GM18498 (cell line): ENCODE results near the gene SLC7A11.

Experiments used
- ATAC-seq: cut with Tn5 transposase; IDR thresholded peaks from one replicate; pipeline ENCODE4 v1.9.1; 2021; ENCODE audit warnings: mild to moderate bottlenecking, moderate library complexity; ENCODE audit not compliant: unreplicated experiment

Gene SLC7A11

DNA sequence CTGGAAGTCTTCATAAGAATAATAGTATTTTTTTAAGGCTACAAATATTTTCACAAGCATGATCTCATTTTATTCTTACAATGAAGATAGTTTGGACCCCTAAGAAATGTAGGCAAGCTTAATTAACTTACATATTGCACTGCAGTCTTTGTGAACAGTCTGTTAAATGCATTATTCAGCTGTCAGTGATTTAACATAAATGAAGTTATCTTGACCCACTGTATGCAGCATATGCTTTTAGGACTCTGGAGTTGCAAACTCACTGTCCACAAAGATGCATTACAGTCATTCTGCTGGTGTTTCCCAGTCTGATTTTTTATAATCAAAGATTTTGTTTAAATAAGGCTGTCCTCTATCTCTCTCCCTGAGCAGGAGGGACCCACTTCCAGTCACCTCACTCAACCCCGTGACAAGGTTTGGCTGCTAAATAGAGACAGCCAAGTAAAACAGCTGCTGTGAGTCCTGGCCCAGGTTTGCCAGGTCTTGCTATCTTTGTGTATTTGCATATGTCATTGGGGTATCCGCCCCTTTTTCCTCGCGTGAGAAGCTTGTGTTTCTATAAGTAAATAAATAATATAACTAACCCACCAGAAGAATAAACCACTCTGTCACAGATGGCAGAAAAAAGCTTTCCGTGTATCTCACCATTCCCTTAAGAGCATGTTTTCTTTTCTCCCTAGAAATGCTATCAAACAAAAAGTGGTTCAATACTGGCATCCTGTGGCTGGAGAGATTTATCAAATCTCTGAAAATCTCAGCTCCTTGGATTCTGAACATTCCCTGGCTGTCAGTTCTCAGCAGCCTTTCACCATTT lies 67.0 kb downstream of the SLC7A11 start:
- ATAC-seq = no peak

- no peak for ATAC-seq
Measured at GRCh38 chr4:138164208-138164607, 77.9 kb downstream of the SLC7A11 start.

GRCh38 chr4:138163171-138163570 lies 79.0 kb downstream of the SLC7A11 start:
- ATAC-seq = no peak

DNA sequence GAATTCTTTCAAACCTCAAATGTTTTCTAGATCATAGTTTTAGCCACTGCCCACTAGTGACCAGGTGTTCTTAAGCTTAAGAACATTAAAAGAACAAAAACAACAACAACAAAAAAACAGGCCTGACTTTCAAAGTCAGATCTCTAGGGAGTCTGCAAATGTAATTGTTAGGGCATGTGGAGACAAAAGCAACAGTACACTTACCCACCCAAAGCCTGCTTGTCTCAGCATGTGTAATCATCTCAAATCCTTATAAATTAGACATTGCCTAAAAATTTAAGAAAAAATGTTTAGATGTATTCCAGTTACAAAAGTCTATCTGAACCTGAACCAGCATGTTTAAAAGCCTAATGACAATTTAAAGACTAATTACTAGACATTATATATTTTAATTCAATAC lies 79.9 kb downstream of the SLC7A11 start:
- no peak for ATAC-seq

DNA sequence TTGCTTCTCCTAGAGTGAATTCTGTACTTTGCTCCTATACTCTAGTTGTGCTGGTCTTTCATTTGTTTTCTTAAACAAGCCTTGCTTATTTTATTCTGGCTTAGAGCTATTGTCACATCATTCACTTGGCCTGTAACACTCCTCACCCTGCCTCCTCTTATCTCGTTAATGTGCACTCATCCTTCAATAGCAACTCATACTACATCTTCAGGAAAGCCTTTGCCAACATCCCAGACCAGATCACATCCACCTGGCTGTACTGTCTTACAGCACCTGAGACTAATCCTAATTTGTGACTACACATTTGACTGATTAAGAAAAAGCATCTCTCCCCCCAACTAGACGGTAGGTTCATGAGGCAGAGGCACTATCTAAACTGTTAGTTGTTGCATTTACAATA lies 80.8 kb downstream of the SLC7A11 start:
- no peak for ATAC-seq

DNA sequence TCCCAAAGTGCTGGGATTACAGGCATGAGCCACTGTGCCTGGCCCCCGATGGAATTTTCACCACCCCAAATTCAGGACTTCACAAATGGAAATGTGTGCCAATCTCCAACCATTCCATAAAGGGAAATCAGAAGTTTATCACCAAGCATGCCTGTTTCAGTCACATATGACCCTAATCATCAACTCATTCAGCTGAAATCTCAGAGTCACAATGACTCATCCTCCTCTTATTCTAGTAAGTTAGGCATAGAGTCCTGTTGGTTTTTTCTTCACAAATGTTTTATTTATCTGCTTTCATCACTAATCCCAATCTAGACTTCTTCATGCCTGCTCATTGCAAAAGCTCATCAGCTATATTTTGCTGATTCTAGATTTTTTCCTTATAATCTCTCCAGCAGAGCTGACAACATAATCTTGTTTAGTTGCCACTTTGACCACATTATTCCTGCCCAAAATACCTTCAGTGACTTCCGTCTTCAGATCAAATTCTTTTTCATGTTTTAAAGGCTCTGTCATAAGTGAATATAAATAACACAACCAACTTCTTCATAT lies 83.3 kb downstream of the SLC7A11 start:
- ATAC-seq = no peak

GRCh38 chr4:138140879-138141278 lies 101.3 kb downstream of the SLC7A11 start:
- no peak for ATAC-seq

DNA sequence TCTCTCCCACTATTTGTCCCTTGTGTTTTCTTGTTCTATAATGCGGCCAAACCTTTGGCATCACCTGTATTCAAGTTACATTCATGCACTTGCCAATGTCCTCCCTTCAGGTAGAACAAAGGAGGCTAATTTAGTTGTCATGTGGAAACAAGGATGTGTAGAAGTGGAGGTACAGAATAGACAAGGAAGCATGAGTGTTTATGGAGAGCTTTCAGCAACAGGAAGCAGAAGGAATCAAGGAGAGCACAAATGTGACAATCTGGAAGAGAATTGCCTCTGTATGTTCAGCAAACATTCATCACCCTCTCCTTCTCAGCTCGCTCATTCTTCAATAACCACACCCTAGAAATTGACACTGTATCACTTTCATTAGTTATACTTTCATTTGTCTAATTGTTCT lies 103.4 kb downstream of the SLC7A11 start:
- ATAC-seq = no peak

DNA sequence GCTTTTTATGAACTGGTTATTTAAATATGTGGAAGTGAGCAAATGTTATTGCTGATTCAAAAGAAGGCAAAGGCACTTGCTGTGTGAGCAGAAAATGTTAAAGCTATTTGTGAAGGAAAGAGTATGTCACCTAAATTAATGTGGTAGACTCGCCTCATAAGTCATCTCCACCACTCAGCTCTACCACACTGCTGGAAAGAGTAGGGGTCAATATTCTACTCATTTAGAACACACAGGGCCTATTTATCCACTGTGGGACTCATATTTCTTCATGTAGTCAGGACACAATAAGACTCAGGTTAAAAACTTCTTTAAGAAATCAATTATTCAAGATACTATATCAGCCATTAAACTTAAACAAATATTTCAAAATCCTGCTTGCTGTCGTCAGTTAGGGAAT lies 106.5 kb downstream of the SLC7A11 start:
- ATAC-seq = no peak

GRCh38 chr4:138118270-138118669 lies 123.9 kb downstream of the SLC7A11 start:
- ATAC-seq = no peak

DNA sequence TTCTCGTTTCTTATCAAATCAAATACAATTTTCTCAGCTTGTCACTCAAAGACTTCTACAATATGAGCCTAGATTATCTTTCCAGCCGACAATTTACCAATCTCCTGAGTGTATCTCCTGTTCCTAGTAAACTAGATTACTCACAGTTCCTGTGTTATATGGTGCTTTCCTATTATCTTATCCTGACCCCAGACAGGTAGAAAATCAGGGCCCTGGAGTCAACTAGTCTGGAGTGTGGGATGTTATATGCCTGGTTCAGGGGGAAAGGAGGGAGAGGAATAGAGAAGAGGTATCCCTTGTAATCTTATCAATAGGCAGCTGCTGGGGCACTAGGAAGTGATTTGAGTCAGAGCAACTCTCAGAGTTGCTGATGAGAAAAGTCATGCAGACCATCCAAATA lies 127.1 kb downstream of the SLC7A11 start:
- no peak for ATAC-seq

DNA sequence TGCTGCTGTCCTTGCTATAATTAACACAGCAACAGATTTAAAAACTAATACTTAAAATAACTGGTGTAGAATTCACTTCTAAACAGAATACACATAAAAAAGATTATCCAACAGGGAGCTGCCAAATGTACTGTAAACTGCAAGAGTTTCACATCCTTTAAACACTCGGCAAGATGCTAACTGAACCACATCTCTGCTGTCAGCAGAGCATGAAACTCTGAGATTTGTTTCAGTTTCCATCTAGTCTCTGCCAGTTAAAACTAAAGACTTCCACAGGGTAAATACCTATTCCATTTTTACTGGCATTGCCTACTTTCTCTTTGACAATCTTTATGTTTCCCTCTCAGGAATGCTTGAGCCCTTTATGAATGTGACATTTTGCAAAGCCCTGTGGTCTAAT lies 127.7 kb downstream of the SLC7A11 start:
- peak; percentile 100 for ATAC-seq
